B cell (primary cell): ENCODE results near the gene RBM27. TPM values are rescaled to one million over a fixed set of nuclear protein-coding genes. Genes with fewer than 3 reads are reported as not detected.
"Not testable (repeated sequence)": the region's sequence is repeated elsewhere in the genome, so short reads cannot be mapped to it uniquely, and the experiment has no call there.

Source experiments
- ATAC-seq: fragments of 200-7000 bp; cut with Tn5 transposase; one replicate; pipeline ENCODE4 v1.10.0; 2021; ENCODE audit warnings: low read depth, mild to moderate bottlenecking, moderate number of reproducible peaks, moderate library complexity
- CTCF ChIA-PET: fragments of 350-600 bp; sonication (Branson Sonifier 250); formaldehyde crosslinking; loops from one replicate; lab custom pipeline; 2021; ENCODE audit warnings: antibody characterized with exemption, inconsistent platforms; lab: Charles Lee
- POLR2A ChIA-PET: fragments of 350-600 bp; sonication (Branson Sonifier 250); formaldehyde crosslinking; loops from one replicate; lab custom pipeline; 2021; ENCODE audit warnings: antibody characterized with exemption; lab: Charles Lee
- DNase-seq: peaks from one replicate; pipeline ENCODE4 v3.0.0; 2013
- H2AFZ ChIP-seq: 2 replicates; pipeline ENCODE4 v1.6.1; 2012; ENCODE audit warnings: mild to moderate bottlenecking, low read depth, low read length; ENCODE audit not compliant: insufficient read depth, poor library complexity, severe bottlenecking
- H3K27ac ChIP-seq, 2 donors: 1 replicate in 1 of 2; 2 replicates in 1 of 2; pipeline ENCODE4 v1.5.1; 2012 to 2013; ENCODE audit warnings: low read length in 2 of 2, mild to moderate bottlenecking in 2 of 2, moderate library complexity in 1 of 2
- H3K27me3 ChIP-seq, 4 experiments: fragments of 200-600 bp in 1 of 4; sonication (generic) in 1 of 4; replicated peaks in 1 of 4; 1 replicate in 2 of 4; 2 replicates in 2 of 4; pipeline versions ENCODE4 v1.6.1 to v1.7.0; 2013 to 2016; ENCODE audit warnings: low read length in 3 of 4, mild to moderate bottlenecking in 2 of 4, mixed read lengths in 1 of 4, moderate library complexity in 1 of 4; ENCODE audit not compliant: insufficient read depth in 4 of 4, control insufficient read depth in 3 of 4; ENCODE audit errors: control extremely low read depth in 1 of 4
- H3K36me3 ChIP-seq, 2 experiments: replicated peaks in 1 of 2; 1 replicate in 1 of 2; 2 replicates in 1 of 2; pipeline versions ENCODE4 v1.6.1 to v1.7.1; 2013; ENCODE audit warnings: low read length in 1 of 2; ENCODE audit not compliant: insufficient read depth in 2 of 2, control insufficient read depth in 1 of 2; ENCODE audit errors: control extremely low read depth in 1 of 2, extremely low read depth in 1 of 2
- H3K4me1 ChIP-seq, 2 donors: fragments of 200-600 bp in 1 of 2; sonication (generic) in 1 of 2; 1 replicate in 1 of 2; 2 replicates in 1 of 2; pipeline versions ENCODE4 v1.5.1 to v1.6.1; 2013 to 2017; ENCODE audit warnings: low read length in 2 of 2; ENCODE audit not compliant: control insufficient read depth in 2 of 2, insufficient read depth in 2 of 2
- H3K4me2 ChIP-seq: replicated peaks from 2 replicates; pipeline ENCODE3; 2012; ENCODE audit warnings: mild to moderate bottlenecking, low read depth, low read length; ENCODE audit not compliant: poor library complexity, severe bottlenecking
- H3K4me3 ChIP-seq, 5 experiments: fragments of 200-600 bp in 1 of 5; sonication (generic) in 1 of 5; 1 replicate in 3 of 5; 2 replicates in 2 of 5; pipeline versions ENCODE4 v1.5.1 to v1.7.0; 2011 to 2016; ENCODE audit warnings: low read length in 4 of 5, mild to moderate bottlenecking in 4 of 5, low read depth in 2 of 5, control low read depth in 1 of 5, moderate library complexity in 1 of 5; ENCODE audit not compliant: insufficient read depth in 1 of 5; ENCODE audit errors: control extremely low read depth in 1 of 5, extremely low read depth in 1 of 5
- H3K79me2 ChIP-seq: fragments of 200-600 bp; sonication (generic); one replicate; pipeline ENCODE4 v1.6.0; 2016; ENCODE audit warnings: low read length; ENCODE audit not compliant: control insufficient read depth, insufficient read depth
- H3K9ac ChIP-seq: fragments of 200-600 bp; sonication (generic); 2 replicates; pipeline ENCODE4 v1.6.1; 2017; ENCODE audit warnings: mild to moderate bottlenecking, low read length, moderate library complexity
- H3K9me3 ChIP-seq, 3 donors: one replicate each; pipeline versions ENCODE4 v1.6.1 to v1.7.1; 2013; ENCODE audit warnings: low read length in 2 of 3; ENCODE audit not compliant: control insufficient read depth in 2 of 3, insufficient read depth in 1 of 3; ENCODE audit errors: control extremely low read depth in 1 of 3
- H4K20me1 ChIP-seq: 2 replicates; pipeline ENCODE4 v1.6.0; 2012; ENCODE audit warnings: mild to moderate bottlenecking, low read length; ENCODE audit not compliant: insufficient read depth, control insufficient read depth, poor library complexity, severe bottlenecking
- H3K27ac Mint-ChIP-seq: one replicate; pipeline ENCODE4 v1.8.0; 2021; ENCODE audit warnings: mixed read lengths
- H3K27me3 Mint-ChIP-seq: one replicate; pipeline ENCODE4 v1.8.0; 2021; ENCODE audit warnings: mixed read lengths
- H3K4me1 Mint-ChIP-seq: one replicate; pipeline ENCODE4 v1.8.0; 2021; ENCODE audit warnings: mixed read lengths
- H3K4me3 Mint-ChIP-seq: one replicate; pipeline ENCODE4 v1.8.0; 2021; ENCODE audit warnings: mixed read lengths
- H3K9me3 Mint-ChIP-seq: one replicate; pipeline ENCODE4 v1.8.0; 2022; ENCODE audit warnings: mixed read lengths; ENCODE audit not compliant: insufficient read depth
- CTCF ChIP-seq: fragments of 200-600 bp; IDR thresholded peaks from one replicate; pipeline ENCODE4 v1.8.0; 2022; ENCODE audit warnings: antibody characterized with exemption, mild to moderate bottlenecking
- EZH2 ChIP-seq: IDR thresholded peaks from 2 replicates; pipeline ENCODE4 v1.6.1; 2012; ENCODE audit warnings: borderline replicate concordance, low read depth, mild to moderate bottlenecking, moderate library complexity, low read length; ENCODE audit not compliant: insufficient read depth, poor library complexity, severe bottlenecking
- WGBS: methylation state at CpG from one replicate; pipeline ENCODE4 v1.1.5; 2013; ENCODE audit warnings: missing lambda C conversion rate; ENCODE audit not compliant: insufficient coverage; 5-methylcytosine and 5-hydroxymethylcytosine counted together
- intact Hi-C: fragments of 100-400 bp; cut with micrococcal nuclease; formaldehyde crosslinking; loops from one replicate; pipeline ENCODE4 v1.10.0; 2022
- polyA plus RNA-seq: library from polyadenylated mRNA; depleted of rRNA; stranded (reverse); fragments of >200 nt; gene quantifications from 2 replicates; pipeline ENCODE4 v1.2.3, GENCODE V29; 2012
- total RNA-seq, 2 donors: library from RNA; stranded (reverse); fragments of 120-200 nt in 1 of 2; gene quantifications; 1 replicate in 1 of 2; 2 replicates in 1 of 2; pipeline versions ENCODE4 v1.2.3 to v1.2.4, GENCODE V29; 2013 to 2022

The RBM27 gene
- total and polyA plus RNA-seq, 2 donors (not counting 1 experiment from before 2014, with no cell fraction given): 7.4 to 28.7 TPM

- no peak overlapping the region for H2AFZ ChIP-seq
- H3K27ac ChIP-seq: no peak overlapping the region
- Mint-ChIP-seq H3K27me3 (peaks cover 23% of the 10 kb centered on the region), H3K27ac (no peak overlapping the region), H3K9me3 (no peaks in the 10 kb centered on the region), H3K4me3 (no peak overlapping the region), H3K4me1 (no peaks in the 10 kb centered on the region)
- no peaks in the 10 kb centered on the region for H4K20me1 ChIP-seq
- intact Hi-C loops: no loop called here
- ATAC-seq: no peak
- CTCF ChIA-PET: no interaction called here
- TF ChIP-seq EZH2: no peak
- H3K9ac ChIP-seq: no peak overlapping the region
- no peaks in the 10 kb centered on the region for H3K36me3 ChIP-seq
- no peaks in the 10 kb centered on the region for H3K27me3 ChIP-seq
- POLR2A ChIA-PET: no interaction called here
- H3K4me3 ChIP-seq: no peak overlapping the region
- no peak overlapping the region for H3K4me2 ChIP-seq
- no peaks in the 10 kb centered on the region for H3K4me1 ChIP-seq
- H3K79me2 ChIP-seq: no peaks in the 10 kb centered on the region
- H3K9me3 ChIP-seq: no peaks in the 10 kb centered on the region
- DNase-seq: no peak
- 88% methylated on average over 4 of the region's 6 CpGs for WGBS
Observed at GRCh38 chr5:146196459-146197048, 6.9 kb upstream of the RBM27 start.

GRCh38 chr5:146199176-146199815 is 4.1 kb upstream of the RBM27 start:
- Histone ChIP-seq H3K27me3 (no peaks in the 10 kb centered on the region), H2AFZ (no peak overlapping the region), H3K27ac (no peak overlapping the region), H3K4me2 (no peak overlapping the region), H3K36me3 (no peaks in the 10 kb centered on the region), H3K9me3 (no peaks in the 10 kb centered on the region), H3K79me2 (peaks cover 19% of the 10 kb centered on the region), H3K9ac (no peak overlapping the region), H3K4me3 (no peak overlapping the region), H4K20me1 (no peaks in the 10 kb centered on the region), H3K4me1 (peaks cover 9 to 10% of the 10 kb centered on the region in 2 donors)
- peaks cover 10% of the 10 kb centered on the region for H3K27me3 Mint-ChIP-seq
- H3K27ac Mint-ChIP-seq: no peak overlapping the region
- DNase-seq (no peak), ATAC-seq (no peak)
- intact Hi-C loops: no loop called here
- H3K4me3 Mint-ChIP-seq: no peak overlapping the region
- POLR2A ChIA-PET: no interaction called here
- H3K9me3 Mint-ChIP-seq: no peaks in the 10 kb centered on the region
- H3K4me1 Mint-ChIP-seq: peaks cover 5% of the 10 kb centered on the region
- WGBS: 94% methylated on average over 3 of the region's 6 CpGs
- no peak for TF ChIP-seq CTCF
- TF ChIP-seq EZH2: no peak
- CTCF ChIA-PET: interaction anchor here (0.5 kb wide), 1 partner anchor 10 kb away, joined by 3 read pairs; no protein-coding TSS in a partner anchor

GRCh38 chr5:146201795-146202194 is 1.6 kb upstream of the RBM27 start:
- intact Hi-C loops: loop anchor here (2.0 kb wide), 1 partner anchor 47 kb away; no protein-coding TSS in a partner anchor
- DNase-seq, POLR2A ChIA-PET, H3K36me3 ChIP-seq, H3K27me3 ChIP-seq, H3K9me3 Mint-ChIP-seq, H3K4me2 ChIP-seq, H3K4me3 Mint-ChIP-seq, H3K4me3 ChIP-seq, H3K9ac ChIP-seq, H2AFZ ChIP-seq, H4K20me1 ChIP-seq, H3K27ac ChIP-seq, H3K9me3 ChIP-seq, H3K27me3 Mint-ChIP-seq, H3K27ac Mint-ChIP-seq, ATAC-seq: not testable (repeated sequence)
- H3K79me2 ChIP-seq: peaks cover 44% of the 10 kb centered on the region
- CTCF ChIA-PET: interaction anchor here (0.5 kb wide), 1 partner anchor 57 kb away, joined by 4 read pairs; no protein-coding TSS in a partner anchor
- H3K4me1 Mint-ChIP-seq: peaks cover 10% of the 10 kb centered on the region
- 98% methylated on average over 11 of the region's 12 CpGs for WGBS
- peaks cover 23 to 26% of the 10 kb centered on the region in 2 donors for H3K4me1 ChIP-seq
